Measurements from ENCODE around the gene GGA2.

The GGA2 gene

GRCh38 chr16:23537390-23537789, 27.1 kb upstream of the GGA2 start:
- Histone ChIP-seq H3K27me3 (ENCODE audit: control insufficient read depth, insufficient read depth, low read length) (no peaks in the 10 kb centered on the region), H3K36me3 (ENCODE audit: control insufficient read depth, insufficient read depth, low read length) (peaks cover 89% of the 10 kb centered on the region), H3K27ac (ENCODE audit: low read depth, low read length) (no peak overlapping the region)

GRCh38 chr16:23535901-23536300, 25.6 kb upstream of the GGA2 start:
- H3K4me1 ChIP-seq (ENCODE audit: control insufficient read depth, insufficient read depth, low read length) = no peaks in the 10 kb centered on the region
- no peaks in the 10 kb centered on the region for H3K27me3 ChIP-seq (ENCODE audit: control insufficient read depth, insufficient read depth, low read length)
- no peak overlapping the region for H3K4me3 ChIP-seq (ENCODE audit: low read depth, low read length)
- H3K9ac ChIP-seq (ENCODE audit: low read depth, low read length) = no peak overlapping the region
- no peak overlapping the region for H3K27ac ChIP-seq (ENCODE audit: low read depth, low read length)
- peaks cover 88% of the 10 kb centered on the region for H3K36me3 ChIP-seq (ENCODE audit: control insufficient read depth, insufficient read depth, low read length)
- H3K9me3 ChIP-seq (ENCODE audit: control insufficient read depth, insufficient read depth, low read length) = no peaks in the 10 kb centered on the region

More at GRCh38 chr16:23537390-23537789, 27.1 kb upstream of the GGA2 start:
- no peaks in the 10 kb centered on the region for H3K9me3 ChIP-seq (ENCODE audit: control insufficient read depth, insufficient read depth, low read length)
- no peak overlapping the region for H3K9ac ChIP-seq (ENCODE audit: low read depth, low read length)
- no peak overlapping the region for H3K4me3 ChIP-seq (ENCODE audit: low read depth, low read length)
- H3K4me1 ChIP-seq (ENCODE audit: control insufficient read depth, insufficient read depth, low read length) = no peaks in the 10 kb centered on the region

- Histone ChIP-seq H3K4me3 (ENCODE audit: low read depth, low read length) (no peak overlapping the region), H3K4me1 (ENCODE audit: control insufficient read depth, insufficient read depth, low read length) (no peaks in the 10 kb centered on the region), H3K27ac (ENCODE audit: low read depth, low read length) (no peak overlapping the region), H3K36me3 (ENCODE audit: control insufficient read depth, insufficient read depth, low read length) (peaks cover 88% of the 10 kb centered on the region), H3K9ac (ENCODE audit: low read depth, low read length) (no peak overlapping the region), H3K27me3 (ENCODE audit: control insufficient read depth, insufficient read depth, low read length) (no peaks in the 10 kb centered on the region), H3K9me3 (ENCODE audit: control insufficient read depth, insufficient read depth, low read length) (no peaks in the 10 kb centered on the region)
Measured at GRCh38 chr16:23534868-23535860, 24.9 kb upstream of the GGA2 start.

- H3K9ac ChIP-seq (ENCODE audit: low read depth, low read length) = no peak overlapping the region
- H3K9me3 ChIP-seq (ENCODE audit: control insufficient read depth, insufficient read depth, low read length) = no peaks in the 10 kb centered on the region
- no peak overlapping the region for H3K27ac ChIP-seq (ENCODE audit: low read depth, low read length)
- H3K4me1 ChIP-seq (ENCODE audit: control insufficient read depth, insufficient read depth, low read length) = no peaks in the 10 kb centered on the region
- H3K27me3 ChIP-seq (ENCODE audit: control insufficient read depth, insufficient read depth, low read length) = no peaks in the 10 kb centered on the region
- H3K36me3 ChIP-seq (ENCODE audit: control insufficient read depth, insufficient read depth, low read length) = peaks cover 89% of the 10 kb centered on the region
- H3K4me3 ChIP-seq (ENCODE audit: low read depth, low read length) = no peak overlapping the region
Measured at GRCh38 chr16:23532448-23532847, 22.2 kb upstream of the GGA2 start.

- H3K27ac ChIP-seq (ENCODE audit: low read depth, low read length) = no peak overlapping the region
- peaks cover 79% of the 10 kb centered on the region for H3K36me3 ChIP-seq (ENCODE audit: control insufficient read depth, insufficient read depth, low read length)
- H3K27me3 ChIP-seq (ENCODE audit: control insufficient read depth, insufficient read depth, low read length) = no peaks in the 10 kb centered on the region
- no peaks in the 10 kb centered on the region for H3K4me1 ChIP-seq (ENCODE audit: control insufficient read depth, insufficient read depth, low read length)
- H3K4me3 ChIP-seq (ENCODE audit: low read depth, low read length) = no peak overlapping the region
- H3K9ac ChIP-seq (ENCODE audit: low read depth, low read length) = no peak overlapping the region
- no peaks in the 10 kb centered on the region for H3K9me3 ChIP-seq (ENCODE audit: control insufficient read depth, insufficient read depth, low read length)
Measured at GRCh38 chr16:23530062-23530461, 19.8 kb upstream of the GGA2 start.

GRCh38 chr16:23528644-23529310, 18.5 kb upstream of the GGA2 start:
- Histone ChIP-seq H3K9me3 (ENCODE audit: control insufficient read depth, insufficient read depth, low read length) (no peaks in the 10 kb centered on the region), H3K9ac (ENCODE audit: low read depth, low read length) (no peak overlapping the region), H3K4me1 (ENCODE audit: control insufficient read depth, insufficient read depth, low read length) (no peaks in the 10 kb centered on the region), H3K27ac (ENCODE audit: low read depth, low read length) (no peak overlapping the region), H3K4me3 (ENCODE audit: low read depth, low read length) (no peak overlapping the region), H3K36me3 (ENCODE audit: control insufficient read depth, insufficient read depth, low read length) (peaks cover 79% of the 10 kb centered on the region), H3K27me3 (ENCODE audit: control insufficient read depth, insufficient read depth, low read length) (no peaks in the 10 kb centered on the region)

GRCh38 chr16:23527961-23528643, 17.8 kb upstream of the GGA2 start:
- no peak overlapping the region for H3K9ac ChIP-seq (ENCODE audit: low read depth, low read length)
- H3K27me3 ChIP-seq (ENCODE audit: control insufficient read depth, insufficient read depth, low read length) = no peaks in the 10 kb centered on the region
- no peaks in the 10 kb centered on the region for H3K9me3 ChIP-seq (ENCODE audit: control insufficient read depth, insufficient read depth, low read length)
- H3K27ac ChIP-seq (ENCODE audit: low read depth, low read length) = no peak overlapping the region
- peaks cover 79% of the 10 kb centered on the region for H3K36me3 ChIP-seq (ENCODE audit: control insufficient read depth, insufficient read depth, low read length)
- no peaks in the 10 kb centered on the region for H3K4me1 ChIP-seq (ENCODE audit: control insufficient read depth, insufficient read depth, low read length)
- no peak overlapping the region for H3K4me3 ChIP-seq (ENCODE audit: low read depth, low read length)

- Histone ChIP-seq H3K27ac (ENCODE audit: low read depth, low read length) (no peak overlapping the region), H3K4me3 (ENCODE audit: low read depth, low read length) (no peak overlapping the region), H3K36me3 (ENCODE audit: control insufficient read depth, insufficient read depth, low read length) (peaks cover 83% of the 10 kb centered on the region), H3K9ac (ENCODE audit: low read depth, low read length) (no peak overlapping the region), H3K4me1 (ENCODE audit: control insufficient read depth, insufficient read depth, low read length) (no peaks in the 10 kb centered on the region), H3K27me3 (ENCODE audit: control insufficient read depth, insufficient read depth, low read length) (no peaks in the 10 kb centered on the region), H3K9me3 (ENCODE audit: control insufficient read depth, insufficient read depth, low read length) (no peaks in the 10 kb centered on the region)
Measured at GRCh38 chr16:23524886-23525285, 14.6 kb upstream of the GGA2 start.

GRCh38 chr16:23523876-23524385, 13.6 kb upstream of the GGA2 start:
- H3K27me3 ChIP-seq (ENCODE audit: control insufficient read depth, insufficient read depth, low read length) = no peaks in the 10 kb centered on the region
- H3K9ac ChIP-seq (ENCODE audit: low read depth, low read length) = no peak overlapping the region
- no peaks in the 10 kb centered on the region for H3K4me1 ChIP-seq (ENCODE audit: control insufficient read depth, insufficient read depth, low read length)
- no peaks in the 10 kb centered on the region for H3K9me3 ChIP-seq (ENCODE audit: control insufficient read depth, insufficient read depth, low read length)
- H3K27ac ChIP-seq (ENCODE audit: low read depth, low read length) = no peak overlapping the region
- H3K36me3 ChIP-seq (ENCODE audit: control insufficient read depth, insufficient read depth, low read length) = peaks cover 82% of the 10 kb centered on the region
- H3K4me3 ChIP-seq (ENCODE audit: low read depth, low read length) = no peak overlapping the region

- Histone ChIP-seq H3K9me3 (ENCODE audit: control insufficient read depth, insufficient read depth, low read length) (no peaks in the 10 kb centered on the region), H3K27ac (ENCODE audit: low read depth, low read length) (no peak overlapping the region), H3K4me1 (ENCODE audit: control insufficient read depth, insufficient read depth, low read length) (no peaks in the 10 kb centered on the region), H3K36me3 (ENCODE audit: control insufficient read depth, insufficient read depth, low read length) (peaks cover 80% of the 10 kb centered on the region), H3K4me3 (ENCODE audit: low read depth, low read length) (no peak overlapping the region), H3K27me3 (ENCODE audit: control insufficient read depth, insufficient read depth, low read length) (no peaks in the 10 kb centered on the region), H3K9ac (ENCODE audit: low read depth, low read length) (no peak overlapping the region)
Measured at GRCh38 chr16:23523321-23523720, 13.0 kb upstream of the GGA2 start.
